GM06990 (cell line): ENCODE results near the gene ARHGEF37.

ENCODE experiments used
- DNase-seq: peaks from one replicate; pipeline ENCODE4 v3.0.0-alpha.2; 2011; ENCODE audit not compliant: insufficient read length; ENCODE audit errors: extremely low read depth
- H3K27me3 ChIP-seq: replicated peaks from 2 replicates; pipeline ENCODE4 v1.6.0; 2011; ENCODE audit warnings: low read length; ENCODE audit not compliant: control insufficient read depth, insufficient read depth
- H3K36me3 ChIP-seq: 2 replicates; pipeline ENCODE4 v1.5.1; 2011; ENCODE audit warnings: low read length; ENCODE audit not compliant: control insufficient read depth, insufficient read depth
- H3K4me3 ChIP-seq: replicated peaks from 2 replicates; pipeline ENCODE4 v1.5.1; 2011; ENCODE audit warnings: low read depth, mild to moderate bottlenecking, control low read depth, low read length
- CTCF ChIP-seq: IDR thresholded peaks from 2 replicates; pipeline ENCODE4 v1.5.1; 2011; ENCODE audit warnings: low read length, control low read depth, mild to moderate bottlenecking, inconsistent platforms; ENCODE audit not compliant: insufficient read depth, poor library complexity, severe bottlenecking

The ARHGEF37 gene

GRCh38 chr5:149658299-149658698 lies 77.0 kb downstream of the ARHGEF37 start:
- Histone ChIP-seq H3K36me3 (no peaks in the 10 kb centered on the region), H3K4me3 (no peak overlapping the region), H3K27me3 (no peaks in the 10 kb centered on the region)
- no peak for DNase-seq
- TF ChIP-seq CTCF: no peak

GRCh38 chr5:149664083-149664482 lies 82.8 kb downstream of the ARHGEF37 start:
- no peak for DNase-seq
- Histone ChIP-seq H3K27me3 (no peaks in the 10 kb centered on the region), H3K4me3 (no peak overlapping the region), H3K36me3 (no peaks in the 10 kb centered on the region)
- no peak for TF ChIP-seq CTCF

- Histone ChIP-seq H3K4me3 (no peak overlapping the region), H3K36me3 (no peaks in the 10 kb centered on the region), H3K27me3 (no peaks in the 10 kb centered on the region)
- TF ChIP-seq CTCF: no peak
- no peak for DNase-seq
Measured at GRCh38 chr5:149664666-149665415, 83.5 kb downstream of the ARHGEF37 start.

- TF ChIP-seq CTCF: no peak
- H3K4me3 ChIP-seq: no peak overlapping the region
- DNase-seq: no peak
- no peaks in the 10 kb centered on the region for H3K27me3 ChIP-seq
- H3K36me3 ChIP-seq: no peaks in the 10 kb centered on the region
Measured at GRCh38 chr5:149665416-149666175, 84.3 kb downstream of the ARHGEF37 start.

- TF ChIP-seq CTCF: no peak
- no peak for DNase-seq
- no peaks in the 10 kb centered on the region for H3K27me3 ChIP-seq
- no peaks in the 10 kb centered on the region for H3K36me3 ChIP-seq
- H3K4me3 ChIP-seq: no peak overlapping the region
Measured at GRCh38 chr5:149666212-149666852, 85.0 kb downstream of the ARHGEF37 start.
